HG03469 (cell line): ENCODE results near the gene TECTB.

Source experiments
- ATAC-seq: cut with Tn5 transposase; IDR thresholded peaks from one replicate; pipeline ENCODE4 v1.9.1; 2021; ENCODE audit warnings: mild to moderate bottlenecking, moderate library complexity, moderate number of reproducible peaks; ENCODE audit not compliant: unreplicated experiment

Gene TECTB

GRCh38 chr10:112304267-112304859, 21.2 kb downstream of the TECTB start:
- no peak for ATAC-seq

- ATAC-seq: peak; percentile 69
These were observed 24.3 kb downstream of the TECTB start for GRCh38 chr10:112307358-112308124.

GRCh38 chr10:112308125-112308502, 24.9 kb downstream of the TECTB start:
- ATAC-seq: no peak

GRCh38 chr10:112311481-112311880, 28.3 kb downstream of the TECTB start:
- ATAC-seq: no peak

- no peak for ATAC-seq
These were observed 30.0 kb downstream of the TECTB start for GRCh38 chr10:112313234-112313633.

GRCh38 chr10:112313911-112314310, 30.7 kb downstream of the TECTB start:
- no peak for ATAC-seq

- ATAC-seq: no peak
These were observed 31.7 kb downstream of the TECTB start for GRCh38 chr10:112314822-112315474.

- no peak for ATAC-seq
These were observed 44.5 kb downstream of the TECTB start for GRCh38 chr10:112327678-112328077.

GRCh38 chr10:112330162-112330561, 47.0 kb downstream of the TECTB start:
- no peak for ATAC-seq

- no peak for ATAC-seq
These were observed 47.5 kb downstream of the TECTB start for GRCh38 chr10:112330607-112331160.

GRCh38 chr10:112332022-112332421, 48.8 kb downstream of the TECTB start:
- no peak for ATAC-seq

GRCh38 chr10:112332509-112333228, 49.5 kb downstream of the TECTB start:
- ATAC-seq: no peak

- no peak for ATAC-seq
These were observed 50.3 kb downstream of the TECTB start for GRCh38 chr10:112333452-112333851.

- no peak for ATAC-seq
These were observed 52.1 kb downstream of the TECTB start for GRCh38 chr10:112335111-112335867.

GRCh38 chr10:112335868-112336265, 52.7 kb downstream of the TECTB start:
- no peak for ATAC-seq

- no peak for ATAC-seq
These were observed 53.5 kb downstream of the TECTB start for GRCh38 chr10:112336556-112337201.

- no peak for ATAC-seq
These were observed 55.8 kb downstream of the TECTB start for GRCh38 chr10:112338957-112339356.

- ATAC-seq: no peak
These were observed 57.4 kb downstream of the TECTB start for GRCh38 chr10:112340601-112341000.

- ATAC-seq: no peak
These were observed 60.0 kb downstream of the TECTB start for GRCh38 chr10:112343056-112343806.
